HK-2 (cell line): ENCODE measurements around the gene CDK5.

Experiments used
- DNase-seq: peaks from one replicate; pipeline ENCODE4 v3.0.0-alpha.2; 2018; ENCODE audit not compliant: unreplicated experiment

CDK5 gene

DNA sequence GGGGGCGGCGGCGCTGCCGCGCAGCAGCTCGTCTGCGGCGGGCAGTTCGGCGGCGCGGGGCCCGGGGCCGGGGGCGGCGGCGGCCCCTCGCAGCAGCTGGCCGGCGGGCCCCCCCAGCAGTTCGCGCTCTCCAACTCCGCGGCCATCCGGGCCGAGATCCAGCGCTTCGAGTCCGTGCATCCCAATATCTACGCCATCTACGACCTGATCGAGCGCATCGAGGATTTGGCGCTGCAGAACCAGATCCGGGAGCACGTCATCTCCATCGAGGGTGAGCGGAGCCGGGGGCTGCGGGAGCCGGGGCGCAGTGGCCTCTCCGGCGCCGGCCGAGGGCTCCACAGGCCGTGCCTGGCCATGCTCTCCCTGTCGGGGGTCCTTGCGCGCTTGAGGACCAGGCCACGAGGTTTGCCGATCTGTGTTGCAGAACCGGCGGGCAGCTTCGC lies 29.1 kb upstream of the CDK5 start:
- DNase-seq: peak; percentile 48

DNA sequence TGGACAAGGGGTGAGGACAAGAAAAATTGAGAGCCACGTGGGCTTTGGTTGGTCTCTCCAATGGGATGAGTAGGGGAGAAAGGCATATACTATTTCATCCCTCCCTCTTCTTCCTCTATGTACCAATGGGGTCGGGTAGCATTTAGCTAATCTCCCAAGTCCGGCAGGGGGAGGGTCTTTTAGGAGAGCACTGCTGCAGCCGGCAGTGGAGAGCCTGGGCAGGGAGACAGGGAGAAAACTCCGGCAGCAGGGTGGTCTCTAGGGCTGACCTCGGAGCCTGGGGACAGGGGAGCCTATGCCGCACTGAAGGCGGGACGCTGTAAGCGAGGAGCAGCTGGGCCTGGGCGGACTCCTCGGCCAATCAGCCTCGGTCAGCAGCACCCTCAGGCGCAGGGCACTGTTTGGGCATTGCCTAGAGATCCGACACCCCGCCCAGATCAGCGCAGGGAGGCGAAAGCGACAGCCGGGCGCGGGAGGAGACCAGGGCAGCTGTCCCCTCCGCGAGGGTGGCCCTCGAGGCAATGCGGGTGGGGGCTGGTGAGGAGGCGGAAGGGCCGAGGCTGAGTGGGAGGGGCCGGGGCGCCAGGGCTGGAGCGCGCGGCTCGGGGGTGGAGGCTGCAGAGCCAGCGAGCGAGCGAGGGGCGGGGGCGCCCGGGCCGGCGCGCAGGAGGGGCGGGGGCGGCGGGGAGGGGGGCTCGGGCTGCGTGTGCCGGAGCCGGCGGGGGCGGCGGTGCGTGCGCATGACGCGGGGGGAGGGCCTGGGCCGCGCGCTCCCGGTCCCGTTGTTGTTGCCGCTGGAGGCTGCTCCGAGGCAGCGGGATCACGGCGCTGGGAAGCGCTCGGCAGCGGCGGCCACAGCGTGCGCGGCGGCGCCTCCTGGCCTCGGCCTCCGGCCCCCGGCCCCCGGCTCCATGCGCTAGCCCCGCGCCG lies 28.3 kb upstream of the CDK5 start, which contains the start of gene AGAP3:
TSS of gene AGAP3 (plus strand) at position 785 of the 930 bp plus-strand sequence. CDS start 267 bp downstream, outside the sequence.
- DNase-seq: peak; percentile 85

DNA sequence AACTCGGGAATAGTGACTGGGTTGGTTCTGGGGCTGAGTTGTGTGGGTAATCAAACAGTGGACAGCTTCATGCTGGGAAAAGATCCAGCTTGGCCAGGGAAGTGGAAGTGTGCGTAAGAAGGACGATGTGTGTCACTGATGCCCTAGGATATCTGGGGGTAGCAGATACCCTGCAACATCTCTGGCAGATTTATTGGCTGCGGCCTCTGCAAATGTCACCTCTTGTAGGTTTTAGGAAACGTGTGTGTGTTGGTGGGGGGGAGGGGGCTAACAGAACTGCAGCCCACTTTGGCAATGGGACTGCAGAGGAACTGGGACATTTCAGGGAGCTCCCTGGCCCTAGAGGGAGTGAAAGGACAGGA lies 27.6 kb upstream of the CDK5 start:
- DNase-seq: no peak

GRCh38 chr7:151083824-151084160 lies 26.1 kb upstream of the CDK5 start:
- no peak for DNase-seq

DNA sequence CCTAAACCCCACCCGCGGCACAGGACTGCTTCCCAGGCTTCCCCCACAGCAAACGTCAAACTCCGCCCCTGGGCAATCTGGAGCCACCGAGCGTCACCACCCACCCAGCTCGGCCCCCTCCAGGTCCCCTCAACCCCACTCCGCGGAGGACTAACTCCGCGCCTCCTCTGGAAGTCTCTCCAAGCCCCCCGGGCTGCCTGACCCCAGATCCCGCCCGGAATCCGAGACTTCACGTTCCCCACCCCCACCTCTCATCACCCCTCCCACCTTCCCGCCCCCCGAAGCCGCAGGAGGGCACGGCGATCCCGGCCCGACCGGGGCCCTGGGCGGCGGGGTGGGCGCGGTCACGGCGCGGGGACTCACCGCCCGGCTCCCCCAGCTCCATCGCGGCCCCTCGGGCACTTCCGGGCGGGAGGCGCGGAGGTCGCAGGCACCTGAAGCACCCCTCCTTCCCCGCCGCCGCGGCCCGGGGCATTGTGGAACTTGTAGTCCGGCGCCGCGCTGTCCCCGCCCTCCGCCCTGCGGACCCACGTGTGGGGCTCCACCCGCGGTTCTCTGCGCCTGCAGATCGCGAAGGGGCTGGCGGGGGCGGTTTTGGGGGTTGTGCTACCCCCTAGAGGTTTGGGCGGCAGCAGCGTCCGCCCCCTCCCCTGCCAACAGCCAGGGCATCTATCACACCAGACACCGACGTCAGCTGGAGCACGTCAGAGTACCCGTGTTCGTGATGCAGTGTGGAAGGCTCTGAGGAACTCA lies 25.6 kb upstream of the CDK5 start, which contains the start of gene TMUB1:
TSS of gene TMUB1 (minus strand) at position 423 of the 753 bp plus-strand sequence. CDS start 930 bp downstream, outside the sequence.
- DNase-seq: peak; percentile 75

GRCh38 chr7:151082141-151083070 lies 24.7 kb upstream of the CDK5 start:
- DNase-seq: no peak

GRCh38 chr7:151081170-151082101 lies 23.7 kb upstream of the CDK5 start:
- peak; percentile 56 for DNase-seq

GRCh38 chr7:151080522-151081169 lies 22.9 kb upstream of the CDK5 start, which contains the start of gene FASTK:
FASTK (minus strand) TSS chr7:151080809; CDS start chr7:151080766, 43 bp downstream.
- peak; percentile 92 for DNase-seq

DNA sequence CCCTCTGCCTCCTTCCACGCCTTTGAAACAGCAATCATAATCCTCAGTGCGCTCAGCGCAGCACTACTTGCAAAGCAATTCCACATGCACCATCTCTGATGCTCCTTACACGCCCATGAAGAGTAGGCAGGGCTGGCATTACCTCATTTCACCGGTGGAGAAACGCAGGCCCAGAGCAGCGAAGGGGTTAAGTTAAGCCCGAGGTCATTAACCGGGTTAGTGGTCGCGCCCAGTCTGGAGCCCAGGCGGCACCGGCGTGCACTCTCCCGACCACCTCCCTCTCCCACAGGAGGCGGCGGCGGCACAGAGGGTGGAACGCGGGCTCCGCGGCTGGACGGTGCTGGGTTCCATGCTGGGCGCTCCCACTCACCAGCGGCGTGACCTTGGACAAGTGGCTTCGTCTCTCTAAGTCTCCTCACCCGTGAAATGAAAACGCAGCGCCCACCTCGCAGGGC lies 22.4 kb upstream of the CDK5 start:
- DNase-seq: peak; percentile 54

GRCh38 chr7:151079199-151079910 lies 21.7 kb upstream of the CDK5 start:
- no peak for DNase-seq

- DNase-seq: no peak
These were observed 20.7 kb upstream of the CDK5 start for GRCh38 chr7:151078233-151079040.

DNA sequence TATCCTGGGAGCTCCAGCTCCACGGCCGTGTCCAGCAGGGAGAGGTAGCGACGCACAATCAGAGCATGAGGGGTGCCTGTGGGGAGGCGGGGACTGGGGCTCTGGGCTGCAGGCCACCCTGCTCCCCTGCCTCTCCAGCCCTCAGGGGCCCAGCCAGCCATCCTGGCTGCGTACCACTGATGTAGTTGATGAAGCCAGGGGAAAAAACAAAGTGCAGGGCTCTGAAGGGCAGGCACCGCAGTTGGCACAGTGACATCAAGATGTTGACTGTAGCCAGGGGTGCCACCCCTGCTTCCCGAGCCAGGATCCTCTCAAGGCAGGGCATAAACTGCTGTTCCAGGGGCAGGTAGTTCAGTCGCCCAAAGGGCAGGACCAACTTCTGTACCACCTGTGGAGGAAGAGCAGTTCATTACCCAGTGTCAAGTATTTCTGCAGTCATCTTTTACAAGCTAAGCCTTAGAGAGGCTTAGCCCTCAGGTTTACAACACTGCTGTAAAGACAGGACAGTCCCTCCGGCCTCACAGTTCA lies 20.1 kb upstream of the CDK5 start:
- no peak for DNase-seq

- peak; percentile 63 for DNase-seq
These were observed 19.4 kb upstream of the CDK5 start for GRCh38 chr7:151076863-151077704.

DNA sequence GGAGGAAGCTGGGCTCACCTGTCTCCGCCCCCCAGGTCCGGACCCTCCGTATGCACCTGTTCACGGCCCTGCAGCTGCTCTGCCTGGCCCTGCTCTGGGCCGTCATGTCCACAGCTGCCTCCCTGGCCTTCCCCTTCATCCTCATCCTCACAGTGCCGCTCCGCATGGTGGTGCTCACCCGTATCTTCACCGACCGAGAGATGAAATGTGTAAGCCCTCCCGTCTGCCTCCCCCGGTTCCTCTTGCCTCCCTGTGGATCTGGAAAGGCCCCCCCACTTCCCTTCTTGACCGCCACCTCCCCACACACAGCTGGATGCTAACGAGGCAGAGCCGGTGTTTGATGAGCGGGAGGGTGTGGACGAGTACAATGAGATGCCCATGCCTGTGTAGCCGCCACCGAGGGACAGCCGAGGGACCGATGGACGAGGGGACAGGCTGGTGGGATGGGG lies 18.3 kb upstream of the CDK5 start:
- DNase-seq: no peak

- DNase-seq: no peak
These were observed 17.9 kb upstream of the CDK5 start for GRCh38 chr7:151075662-151075971.

- DNase-seq: no peak
These were observed 17.3 kb upstream of the CDK5 start for GRCh38 chr7:151074817-151075661.
